ENCODE data around the gene GRHL3. TPM values are rescaled to one million over a fixed set of nuclear protein-coding genes. Genes with fewer than 3 reads are reported as not detected.

Gene GRHL3
- total and polyA plus RNA-seq, 10 of the 15 experiments (the other 5 are each of a cell fraction or from before 2014, with no cell fraction given) = 0.07 to 0.87 (median 0.34) TPM

DNA sequence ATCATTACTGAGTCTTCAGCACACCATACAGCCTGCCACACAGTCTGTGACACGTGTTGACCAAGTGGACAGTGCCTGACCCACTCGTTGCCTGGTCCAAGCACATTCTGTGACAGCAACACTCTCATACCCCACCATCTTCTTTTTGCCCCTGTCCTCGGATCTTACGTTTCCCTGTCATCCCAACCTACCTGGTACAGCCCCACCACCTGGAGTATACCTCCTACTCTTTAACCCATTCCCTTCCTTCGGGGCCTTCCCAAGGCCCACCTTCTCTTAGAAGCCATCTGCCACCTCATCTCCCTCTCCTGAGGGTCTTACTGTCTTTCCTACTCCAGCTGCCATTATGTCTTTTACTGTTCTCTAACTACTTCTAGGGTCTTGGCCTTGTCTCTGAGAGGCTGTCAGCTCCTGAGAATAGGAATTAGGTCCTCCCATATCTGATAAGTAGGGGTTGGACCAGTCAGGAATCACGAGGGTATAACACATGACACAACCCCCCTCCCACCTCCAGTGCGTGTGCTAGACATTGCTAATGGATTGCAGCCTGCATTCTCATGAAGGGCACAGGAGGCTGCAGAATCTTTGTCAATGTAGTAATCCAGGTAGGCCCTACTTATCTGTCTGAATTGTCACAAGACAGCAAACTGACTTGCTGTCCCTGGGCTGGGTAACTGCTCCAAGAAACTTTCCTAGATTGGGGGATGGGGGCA, 13.0 kb downstream of the GRHL3 start (continued):
- TF ChIP-seq, protein P1, sequence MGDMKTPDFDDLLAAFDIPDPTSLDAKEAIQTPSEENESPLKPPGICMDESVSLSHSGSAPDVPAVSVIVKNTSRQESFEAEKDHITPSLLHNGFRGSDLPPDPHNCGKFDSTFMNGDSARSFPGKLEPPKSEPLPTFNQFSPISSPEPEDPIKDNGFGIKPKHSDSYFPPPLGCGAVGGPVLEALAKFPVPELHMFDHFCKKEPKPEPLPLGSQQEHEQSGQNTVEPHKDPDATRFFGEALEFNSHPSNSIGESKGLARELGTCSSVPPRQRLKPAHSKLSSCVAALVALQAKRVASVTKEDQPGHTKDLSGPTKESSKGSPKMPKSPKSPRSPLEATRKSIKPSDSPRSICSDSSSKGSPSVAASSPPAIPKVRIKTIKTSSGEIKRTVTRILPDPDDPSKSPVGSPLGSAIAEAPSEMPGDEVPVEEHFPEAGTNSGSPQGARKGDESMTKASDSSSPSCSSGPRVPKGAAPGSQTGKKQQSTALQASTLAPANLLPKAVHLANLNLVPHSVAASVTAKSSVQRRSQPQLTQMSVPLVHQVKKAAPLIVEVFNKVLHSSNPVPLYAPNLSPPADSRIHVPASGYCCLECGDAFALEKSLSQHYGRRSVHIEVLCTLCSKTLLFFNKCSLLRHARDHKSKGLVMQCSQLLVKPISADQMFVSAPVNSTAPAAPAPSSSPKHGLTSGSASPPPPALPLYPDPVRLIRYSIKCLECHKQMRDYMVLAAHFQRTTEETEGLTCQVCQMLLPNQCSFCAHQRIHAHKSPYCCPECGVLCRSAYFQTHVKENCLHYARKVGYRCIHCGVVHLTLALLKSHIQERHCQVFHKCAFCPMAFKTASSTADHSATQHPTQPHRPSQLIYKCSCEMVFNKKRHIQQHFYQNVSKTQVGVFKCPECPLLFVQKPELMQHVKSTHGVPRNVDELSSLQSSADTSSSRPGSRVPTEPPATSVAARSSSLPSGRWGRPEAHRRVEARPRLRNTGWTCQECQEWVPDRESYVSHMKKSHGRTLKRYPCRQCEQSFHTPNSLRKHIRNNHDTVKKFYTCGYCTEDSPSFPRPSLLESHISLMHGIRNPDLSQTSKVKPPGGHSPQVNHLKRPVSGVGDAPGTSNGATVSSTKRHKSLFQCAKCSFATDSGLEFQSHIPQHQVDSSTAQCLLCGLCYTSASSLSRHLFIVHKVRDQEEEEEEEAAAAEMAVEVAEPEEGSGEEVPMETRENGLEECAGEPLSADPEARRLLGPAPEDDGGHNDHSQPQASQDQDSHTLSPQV (IDR thresholded peaks at IDR 0.05) = no peak
- TF ChIP-seq SRF (IDR thresholded peaks at IDR 0.05; ENCODE audit: low read depth in 2 of 2, low read length in 2 of 2) = no peak
- TF ChIP-seq, protein P2, sequence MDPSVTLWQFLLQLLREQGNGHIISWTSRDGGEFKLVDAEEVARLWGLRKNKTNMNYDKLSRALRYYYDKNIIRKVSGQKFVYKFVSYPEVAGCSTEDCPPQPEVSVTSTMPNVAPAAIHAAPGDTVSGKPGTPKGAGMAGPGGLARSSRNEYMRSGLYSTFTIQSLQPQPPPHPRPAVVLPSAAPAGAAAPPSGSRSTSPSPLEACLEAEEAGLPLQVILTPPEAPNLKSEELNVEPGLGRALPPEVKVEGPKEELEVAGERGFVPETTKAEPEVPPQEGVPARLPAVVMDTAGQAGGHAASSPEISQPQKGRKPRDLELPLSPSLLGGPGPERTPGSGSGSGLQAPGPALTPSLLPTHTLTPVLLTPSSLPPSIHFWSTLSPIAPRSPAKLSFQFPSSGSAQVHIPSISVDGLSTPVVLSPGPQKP (IDR thresholded peaks at IDR 0.05; ENCODE audit: low read depth, low read length) = no peak
- TF ChIP-seq, protein P3, sequence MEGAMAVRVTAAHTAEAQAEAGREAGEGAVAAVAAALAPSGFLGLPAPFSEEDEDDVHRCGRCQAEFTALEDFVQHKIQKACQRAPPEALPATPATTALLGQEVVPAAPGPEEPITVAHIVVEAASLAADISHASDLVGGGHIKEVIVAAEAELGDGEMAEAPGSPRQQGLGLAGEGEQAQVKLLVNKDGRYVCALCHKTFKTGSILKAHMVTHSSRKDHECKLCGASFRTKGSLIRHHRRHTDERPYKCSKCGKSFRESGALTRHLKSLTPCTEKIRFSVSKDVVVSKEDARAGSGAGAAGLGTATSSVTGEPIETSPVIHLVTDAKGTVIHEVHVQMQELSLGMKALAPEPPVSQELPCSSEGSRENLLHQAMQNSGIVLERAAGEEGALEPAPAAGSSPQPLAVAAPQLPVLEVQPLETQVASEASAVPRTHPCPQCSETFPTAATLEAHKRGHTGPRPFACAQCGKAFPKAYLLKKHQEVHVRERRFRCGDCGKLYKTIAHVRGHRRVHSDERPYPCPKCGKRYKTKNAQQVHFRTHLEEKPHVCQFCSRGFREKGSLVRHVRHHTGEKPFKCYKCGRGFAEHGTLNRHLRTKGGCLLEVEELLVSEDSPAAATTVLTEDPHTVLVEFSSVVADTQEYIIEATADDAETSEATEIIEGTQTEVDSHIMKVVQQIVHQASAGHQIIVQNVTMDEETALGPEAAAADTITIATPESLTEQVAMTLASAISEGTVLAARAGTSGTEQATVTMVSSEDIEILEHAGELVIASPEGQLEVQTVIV (IDR thresholded peaks at IDR 0.05; ENCODE audit: borderline replicate concordance, partially characterized antibody) = no peak
- TF ChIP-seq, protein P4, sequence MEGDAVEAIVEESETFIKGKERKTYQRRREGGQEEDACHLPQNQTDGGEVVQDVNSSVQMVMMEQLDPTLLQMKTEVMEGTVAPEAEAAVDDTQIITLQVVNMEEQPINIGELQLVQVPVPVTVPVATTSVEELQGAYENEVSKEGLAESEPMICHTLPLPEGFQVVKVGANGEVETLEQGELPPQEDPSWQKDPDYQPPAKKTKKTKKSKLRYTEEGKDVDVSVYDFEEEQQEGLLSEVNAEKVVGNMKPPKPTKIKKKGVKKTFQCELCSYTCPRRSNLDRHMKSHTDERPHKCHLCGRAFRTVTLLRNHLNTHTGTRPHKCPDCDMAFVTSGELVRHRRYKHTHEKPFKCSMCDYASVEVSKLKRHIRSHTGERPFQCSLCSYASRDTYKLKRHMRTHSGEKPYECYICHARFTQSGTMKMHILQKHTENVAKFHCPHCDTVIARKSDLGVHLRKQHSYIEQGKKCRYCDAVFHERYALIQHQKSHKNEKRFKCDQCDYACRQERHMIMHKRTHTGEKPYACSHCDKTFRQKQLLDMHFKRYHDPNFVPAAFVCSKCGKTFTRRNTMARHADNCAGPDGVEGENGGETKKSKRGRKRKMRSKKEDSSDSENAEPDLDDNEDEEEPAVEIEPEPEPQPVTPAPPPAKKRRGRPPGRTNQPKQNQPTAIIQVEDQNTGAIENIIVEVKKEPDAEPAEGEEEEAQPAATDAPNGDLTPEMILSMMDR (IDR thresholded peaks at IDR 0.05 in 2 of 3, conservative IDR thresholded peaks at IDR 0.05 in 1 of 3; ENCODE audit: control insufficient read depth in 2 of 3, extremely low read depth in 1 of 3, insufficient read depth in 1 of 3, low read depth in 3 of 3, low read length in 3 of 3) = no peak
